Stimulated activated CD8-positive, alpha-beta memory T cell treated with anti-CD3 and anti-CD28 coated beads, Interleukin-4, amount 100 ng/mL, for 1 hour (primary cell): ENCODE results near the gene CABCOCO1.
"Not testable (repeated sequence)": the region's sequence is repeated elsewhere in the genome, so short reads cannot be mapped to it uniquely, and the experiment has no call there.

Source experiments
- DNase-seq, 2 donors: peaks; one replicate each; pipeline ENCODE4 v3.0.0-alpha.2; 2020; ENCODE audit warnings: low read depth in 2 of 2, low spot score in 1 of 2

Gene CABCOCO1

DNA sequence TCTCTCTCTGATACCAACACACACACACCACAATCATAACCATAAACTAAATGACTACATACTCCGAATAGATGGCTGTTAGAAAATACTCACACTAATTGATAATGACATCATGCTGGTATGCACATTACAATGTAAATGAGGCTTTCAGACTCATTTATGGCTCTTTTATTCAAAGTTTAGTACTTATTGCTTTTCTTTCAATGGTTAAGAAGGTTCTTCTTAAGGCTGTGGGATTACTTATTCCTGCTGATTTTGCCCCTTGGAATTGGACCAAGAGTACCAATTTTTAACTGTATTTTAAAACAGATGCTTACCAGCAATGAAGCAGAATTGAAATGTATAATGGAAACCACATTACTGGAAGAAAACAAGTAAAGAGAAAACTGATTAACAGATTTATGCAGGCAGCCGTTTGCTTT is 20.6 kb upstream of the CABCOCO1 start:
- DNase-seq = no peak

DNA sequence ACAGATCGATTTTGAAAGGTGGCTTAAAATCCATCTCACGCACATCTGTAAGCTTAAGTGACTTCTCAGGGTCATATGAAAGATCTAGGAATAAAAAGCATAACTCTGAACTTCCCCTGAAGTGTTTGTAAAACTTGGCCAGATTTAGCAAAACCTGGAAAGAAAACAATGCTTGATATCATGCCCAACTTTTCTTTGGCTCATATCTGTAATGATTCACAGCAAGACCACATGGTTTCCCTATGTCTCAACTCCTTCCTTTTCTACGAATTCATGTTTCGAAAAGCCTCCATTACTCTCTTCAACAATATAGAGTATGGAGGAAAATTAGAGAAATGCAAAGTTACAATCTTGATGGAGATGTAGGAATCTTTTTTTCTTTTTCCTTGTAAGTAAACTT is 20.1 kb upstream of the CABCOCO1 start:
- DNase-seq = no peak

GRCh38 chr10:61643316-61643751 is 19.4 kb upstream of the CABCOCO1 start:
- DNase-seq = no peak

DNA sequence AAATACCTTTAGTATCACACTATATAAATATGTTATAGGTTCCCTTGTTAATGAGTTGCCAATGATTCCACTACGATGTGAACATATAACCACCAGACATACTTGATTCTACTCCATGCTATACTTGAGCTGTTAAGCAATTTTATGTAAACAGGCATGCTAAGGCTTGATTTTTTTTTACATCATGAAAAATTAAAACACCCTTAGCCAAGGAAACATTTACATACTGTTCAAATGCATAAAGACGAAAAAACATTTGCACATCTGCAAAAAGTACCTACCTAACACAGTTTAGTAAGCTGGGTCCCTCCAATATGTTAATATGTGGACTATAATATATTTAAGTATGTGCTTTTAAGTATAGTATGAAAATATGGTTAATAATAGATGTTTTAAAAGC is 9.0 kb upstream of the CABCOCO1 start:
- DNase-seq = no peak

- DNase-seq = no peak
Measured at GRCh38 chr10:61655335-61655851, 7.3 kb upstream of the CABCOCO1 start.

GRCh38 chr10:61663466-61663865 is 737 bp downstream of the CABCOCO1 start:
- no peak for DNase-seq

DNA sequence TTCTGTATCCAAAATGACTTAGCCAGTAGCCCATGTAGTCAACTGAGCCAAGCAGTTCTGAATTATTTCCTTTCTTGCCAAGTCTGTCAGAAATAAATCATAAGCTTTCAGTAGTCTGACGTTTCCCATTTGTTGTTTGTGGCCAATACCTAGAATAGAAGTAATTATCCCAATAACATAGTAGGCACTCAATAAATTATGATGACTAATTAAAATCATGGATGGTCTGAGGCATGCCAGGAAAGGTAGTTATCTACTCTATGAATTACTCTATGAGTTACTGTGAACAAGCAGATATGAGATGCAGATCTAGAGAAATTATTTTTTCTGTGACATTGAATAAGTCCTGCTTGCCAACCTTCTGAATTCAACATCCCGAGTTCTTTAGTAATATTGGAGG is 2.3 kb downstream of the CABCOCO1 start:
- DNase-seq = no peak

GRCh38 chr10:61669161-61669725 is 6.5 kb downstream of the CABCOCO1 start:
- no peak for DNase-seq

DNA sequence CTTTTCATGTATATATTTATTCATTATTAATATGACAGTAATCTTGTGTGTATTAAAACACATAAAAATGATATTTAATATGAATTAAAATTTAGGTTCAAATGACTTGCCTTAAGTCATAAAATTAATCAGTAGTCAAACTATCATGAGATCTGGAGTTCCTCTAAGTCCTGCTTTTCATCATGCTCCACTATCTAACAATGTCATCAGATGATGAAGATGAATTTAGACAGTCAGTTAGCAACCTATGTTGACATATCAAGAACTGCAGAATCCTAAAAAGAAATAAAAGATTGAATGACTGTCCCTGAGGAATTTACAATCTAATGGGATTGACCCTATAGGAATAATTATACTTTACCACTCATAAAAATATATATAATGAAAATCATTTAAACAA is 7.1 kb downstream of the CABCOCO1 start:
- no peak for DNase-seq

GRCh38 chr10:61673360-61673759 is 10.6 kb downstream of the CABCOCO1 start:
- DNase-seq = no peak

DNA sequence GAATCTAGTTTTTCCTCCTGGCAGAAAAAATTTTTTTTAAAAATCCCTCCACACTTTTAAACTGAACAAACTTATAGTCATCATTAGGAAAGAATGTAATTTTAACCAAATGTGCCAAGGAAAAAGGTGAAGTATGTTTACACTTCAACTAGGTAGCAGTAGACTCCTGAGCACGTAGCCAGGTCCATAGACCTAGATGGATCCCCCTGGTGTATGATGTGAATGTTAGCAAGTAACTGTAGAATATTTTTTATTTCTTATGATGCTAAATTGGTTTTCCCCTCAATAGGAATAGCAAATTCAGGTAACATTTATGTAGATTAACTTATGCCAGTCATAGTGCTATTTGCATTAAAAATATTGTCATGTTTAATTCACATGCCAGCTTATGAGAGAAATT is 19.6 kb downstream of the CABCOCO1 start:
- no peak for DNase-seq

- DNase-seq = no peak
Measured at GRCh38 chr10:61683319-61683718, 20.6 kb downstream of the CABCOCO1 start.

GRCh38 chr10:61684894-61685507 is 22.3 kb downstream of the CABCOCO1 start:
- no peak for DNase-seq

DNA sequence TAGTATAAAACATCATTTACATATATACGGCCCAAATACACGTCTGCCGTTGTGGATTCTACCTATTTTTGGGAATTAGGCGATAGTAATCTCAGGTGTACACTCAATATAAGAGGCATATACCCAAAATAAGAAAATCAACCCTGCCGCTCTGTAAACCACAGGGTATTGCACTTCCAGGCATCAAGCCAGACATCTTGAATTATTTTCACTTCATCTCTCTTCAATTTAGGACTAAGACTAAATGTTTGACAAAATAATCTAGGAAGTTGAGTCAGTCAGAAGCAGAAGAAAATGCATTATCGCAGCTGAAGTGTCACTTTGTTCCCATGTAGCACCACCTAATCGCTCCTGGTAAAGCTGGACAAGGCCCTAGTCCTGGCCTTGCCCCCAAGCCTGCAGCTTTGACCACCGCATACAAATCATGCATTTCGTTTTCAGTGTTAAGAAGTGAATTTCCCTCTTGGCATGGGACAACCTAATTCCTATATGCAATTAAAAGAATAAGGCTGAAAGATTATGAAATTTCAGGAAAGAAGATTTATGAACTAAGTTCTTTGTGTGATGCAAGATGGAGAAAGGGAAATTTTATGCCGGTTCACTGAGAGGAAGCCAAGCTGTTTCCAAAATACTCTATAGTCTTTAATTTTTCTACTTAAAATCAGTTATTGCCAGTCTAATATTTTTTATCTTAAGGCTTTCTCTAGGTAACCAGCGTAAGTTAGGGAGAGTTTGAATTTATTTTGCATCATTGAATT is 26.0 kb downstream of the CABCOCO1 start:
- no peak for DNase-seq

DNA sequence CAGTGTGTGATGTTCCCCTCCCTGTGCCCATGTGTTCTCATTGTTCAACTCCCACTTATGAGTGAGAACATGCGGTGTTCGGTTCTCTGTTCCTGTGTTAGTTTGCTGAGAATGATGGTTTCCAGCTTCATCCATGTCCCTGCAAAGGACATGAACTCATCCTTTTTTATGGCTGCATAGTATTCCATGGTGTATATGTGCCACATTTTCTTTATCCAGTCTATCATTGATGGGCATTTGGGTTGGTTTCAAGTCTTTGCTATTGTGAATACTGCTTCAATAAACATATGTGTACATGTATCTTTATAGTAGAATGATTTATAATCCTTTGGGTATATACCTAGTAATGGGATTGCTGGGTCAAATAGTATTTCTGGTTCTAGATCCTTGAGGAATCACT is 28.9 kb downstream of the CABCOCO1 start:
- not testable (repeated sequence) for DNase-seq

GRCh38 chr10:61692447-61693010 is 29.8 kb downstream of the CABCOCO1 start:
- DNase-seq = no peak

DNA sequence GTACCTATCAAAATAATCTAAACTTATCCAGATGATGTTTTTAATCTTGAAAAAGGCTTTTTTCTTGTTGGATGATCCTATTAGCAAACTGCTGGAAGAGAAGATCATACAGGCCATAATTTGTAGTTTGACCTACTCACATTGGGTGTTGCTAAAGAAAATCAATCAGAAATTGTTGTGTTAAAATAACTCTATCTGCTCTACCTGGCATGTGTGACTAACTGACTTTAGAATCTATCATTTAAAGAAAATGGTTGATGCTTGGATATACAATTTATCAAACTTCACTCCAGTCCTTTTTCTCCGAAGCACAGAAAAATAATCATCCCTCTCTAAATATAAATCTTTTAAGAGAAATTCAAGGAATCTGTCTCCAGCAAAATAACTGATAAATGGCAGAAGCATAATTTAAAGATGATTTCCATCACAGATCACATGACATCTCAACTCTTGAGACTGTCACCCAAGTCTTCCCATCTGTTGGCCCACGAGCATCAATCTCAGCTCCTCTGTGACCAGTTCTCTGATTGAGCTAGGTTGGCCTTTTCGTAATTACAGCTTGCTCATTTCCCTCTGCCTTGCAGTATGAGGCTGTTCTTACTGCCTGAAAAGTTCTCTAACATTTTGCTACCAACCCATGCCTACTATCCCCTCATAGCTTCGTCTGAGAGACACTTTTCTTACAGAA is 36.4 kb downstream of the CABCOCO1 start:
- DNase-seq = no peak

GRCh38 chr10:61701055-61701705 is 38.5 kb downstream of the CABCOCO1 start:
- no peak for DNase-seq

DNA sequence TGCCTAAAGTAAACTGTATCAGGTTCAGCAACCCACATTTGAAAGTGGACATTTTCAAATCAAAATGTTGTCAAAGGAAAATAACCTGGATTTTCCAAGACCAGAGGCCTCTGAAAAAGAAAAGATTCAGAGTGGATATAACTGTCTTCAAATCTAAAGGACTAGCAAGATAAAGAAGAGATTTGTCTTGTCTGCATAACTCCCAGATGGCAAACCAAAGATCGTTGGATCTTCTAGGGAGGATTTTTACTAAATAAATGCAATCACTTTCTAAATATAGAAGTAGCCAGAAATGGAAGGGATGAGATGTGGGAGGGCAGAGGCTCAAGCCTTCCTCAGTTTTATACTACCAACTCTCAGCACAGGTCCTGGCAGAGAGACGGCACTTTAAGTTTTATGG is 39.0 kb downstream of the CABCOCO1 start:
- DNase-seq = no peak

DNA sequence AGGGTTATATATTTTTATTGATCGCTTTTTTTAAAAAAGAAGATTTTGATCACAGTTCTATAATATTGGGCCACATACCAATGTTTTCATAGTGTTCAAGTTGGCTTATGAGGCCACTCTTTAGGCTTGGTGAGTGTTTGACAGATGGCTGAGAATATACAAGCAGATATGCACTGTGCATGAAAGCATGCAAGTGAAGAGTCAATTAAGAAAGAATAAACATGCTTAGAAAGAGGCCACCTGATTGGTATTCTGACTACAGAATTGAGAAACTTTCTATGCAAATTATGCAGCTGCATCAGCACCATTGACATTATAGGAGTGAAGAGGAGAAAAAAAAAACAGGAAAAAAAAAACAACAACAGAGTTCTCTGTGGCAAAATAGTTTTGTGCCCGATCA is 39.9 kb downstream of the CABCOCO1 start:
- DNase-seq = no peak
